PC-3 (cell line): ENCODE results near the gene TNS3. TPM values are rescaled to one million over a fixed set of nuclear protein-coding genes. Genes with fewer than 3 reads are reported as not detected.
A peak's percentile ranks its signal among the peaks of the same experiment; 100 is the strongest.

ENCODE experiments used
- ATAC-seq: fragments of 200-7000 bp; cut with Tn5 transposase; 2 replicates; pipeline ENCODE4 v1.9.1; 2020; ENCODE audit warnings: mild to moderate bottlenecking, moderate library complexity
- BruUV-seq: library from RNA; stranded (reverse); fragments of 400-500 nt; replicated peaks from 2 replicates; lab custom pipeline; 2021; lab: Mats Ljungman, UMichigan
- CTCF ChIA-PET: fragments of 300-600 bp; sonication (Branson Sonifier 250); formaldehyde crosslinking; loops from one replicate; lab custom pipeline; 2022; ENCODE audit warnings: antibody characterized with exemption; lab: Charles Lee
- POLR2A ChIA-PET: fragments of 300-600 bp; sonication (Branson Sonifier 250); formaldehyde crosslinking; loops from one replicate; lab custom pipeline; 2022; ENCODE audit warnings: antibody characterized with exemption; ENCODE audit not compliant: unreplicated experiment; lab: Charles Lee
- DNase-seq: peaks from one replicate; pipeline ENCODE4 v3.0.0-alpha.2; 2015
- H2AFZ ChIP-seq: fragments of 300-600 bp; sonication (generic); 2 replicates; pipeline ENCODE4 v1.6.0; 2016; ENCODE audit warnings: antibody characterized with exemption, low read length
- H3F3A ChIP-seq: fragments of 300-600 bp; sonication (generic); one replicate; pipeline ENCODE4 v1.6.0; 2017; ENCODE audit warnings: antibody characterized with exemption, low read length, control low read depth, mild to moderate bottlenecking; ENCODE audit not compliant: unreplicated experiment
- H3K27ac ChIP-seq: fragments of 300-600 bp; sonication (generic); 2 replicates; pipeline ENCODE4 v1.5.1; 2016; ENCODE audit warnings: mild to moderate bottlenecking, low read length
- H3K27me3 ChIP-seq: fragments of 300-600 bp; sonication (generic); 2 replicates; pipeline ENCODE4 v1.6.1; 2016; ENCODE audit warnings: low read length, mixed read lengths
- H3K36me3 ChIP-seq: fragments of 300-600 bp; sonication (generic); 2 replicates; pipeline ENCODE4 v1.6.1; 2016; ENCODE audit warnings: low read depth, mixed run types, low read length, mixed read lengths
- H3K4me1 ChIP-seq: fragments of 300-600 bp; sonication (generic); 2 replicates; pipeline ENCODE4 v1.5.1; 2016; ENCODE audit warnings: low read length; ENCODE audit not compliant: insufficient read depth
- H3K4me2 ChIP-seq: fragments of 300-600 bp; sonication (generic); 2 replicates; pipeline ENCODE4 v1.6.0; 2016; ENCODE audit warnings: low read length
- H3K4me3 ChIP-seq: fragments of 300-600 bp; sonication (generic); 2 replicates; pipeline ENCODE4 v1.5.1; 2016; ENCODE audit warnings: mild to moderate bottlenecking, low read length, mixed read lengths
- H3K79me2 ChIP-seq: fragments of 300-600 bp; sonication (generic); 2 replicates; pipeline ENCODE4 v1.6.1; 2017; ENCODE audit warnings: low read length, mixed read lengths
- H3K9ac ChIP-seq: fragments of 300-600 bp; sonication (generic); 2 replicates; pipeline ENCODE4 v1.6.0; 2016; ENCODE audit warnings: mild to moderate bottlenecking, low read length
- H3K9me2 ChIP-seq: fragments of 300-600 bp; sonication (generic); replicated peaks from 2 replicates; pipeline ENCODE4 v1.6.1; 2016; ENCODE audit warnings: mixed run types, low read length, mixed read lengths
- H3K9me3 ChIP-seq: fragments of 300-600 bp; sonication (generic); 2 replicates; pipeline ENCODE4 v1.6.1; 2016; ENCODE audit warnings: low read length, mixed read lengths
- H4K20me1 ChIP-seq: fragments of 300-600 bp; sonication (generic); 2 replicates; pipeline ENCODE4 v1.6.1; 2016; ENCODE audit warnings: low read length, mixed read lengths
- EZH2 ChIP-seq: fragments of 300-600 bp; sonication (generic); IDR thresholded peaks from one replicate; pipeline ENCODE4 v1.6.1; 2017; ENCODE audit warnings: antibody characterized with exemption, mild to moderate bottlenecking, low read length; ENCODE audit not compliant: unreplicated experiment
- EZH2phosphoT487 ChIP-seq: fragments of 300-600 bp; sonication (generic); IDR thresholded peaks from 2 replicates; pipeline ENCODE4 v1.6.1; 2018; ENCODE audit warnings: mild to moderate bottlenecking, antibody characterized with exemption, low read length, borderline replicate concordance
- intact Hi-C: fragments of 100-400 bp; cut with micrococcal nuclease; formaldehyde crosslinking; loops from 2 replicates; pipeline ENCODE4 v1.9.0; 2023
- total RNA-seq: library from RNA; depleted of rRNA; stranded (reverse); fragments of >200 nt; gene quantifications from 2 replicates; pipeline ENCODE4 v1.2.3, GENCODE V29; 2014
- TF ChIP-seq, protein P1 (sequence below): fragments of 300-600 bp; sonication (generic); conservative IDR thresholded peaks from 2 replicates; pipeline ENCODE4 v1.5.1; 2017; ENCODE audit warnings: antibody characterized with exemption, low read depth, mild to moderate bottlenecking, low read length

TNS3 gene
- total RNA-seq, 1 experiment from 2014 or later: 72.3 TPM

DNA sequence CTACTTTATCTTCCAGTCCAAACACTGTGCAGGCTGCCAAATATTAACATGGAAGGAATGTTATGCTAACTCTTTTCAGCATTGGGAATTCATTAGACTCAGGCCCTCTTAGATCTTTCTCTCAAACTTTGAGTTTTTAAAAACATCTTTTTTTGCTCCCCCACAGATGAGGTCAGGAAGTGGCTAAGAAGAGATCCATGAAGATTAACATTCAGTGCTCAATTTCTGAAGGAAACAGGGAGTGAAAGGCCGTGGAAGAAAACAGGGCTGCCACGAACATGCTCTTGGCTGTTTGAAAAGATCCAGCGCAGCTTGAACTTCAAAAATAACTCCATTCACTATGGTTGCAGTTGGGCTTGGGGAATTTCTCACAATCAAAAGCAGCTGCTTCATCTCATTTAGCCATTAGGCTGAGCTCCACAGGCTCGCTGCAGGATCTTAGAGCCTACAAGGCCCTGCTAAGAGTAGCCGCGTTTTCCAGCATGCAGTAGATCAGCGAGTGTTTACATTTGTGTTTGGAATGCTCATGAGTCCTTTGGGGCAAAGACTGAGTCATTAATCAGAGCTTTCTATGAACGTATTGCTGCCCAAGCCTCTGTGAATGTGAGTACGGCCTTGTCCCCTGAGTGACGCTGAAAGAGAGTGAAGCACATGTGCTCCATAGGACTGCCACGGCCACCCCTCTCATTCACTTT, 41.2 kb upstream of the TNS3 start:
- H3K9ac ChIP-seq: no peak overlapping the region
- CTCF ChIA-PET: no interaction called here
- H3K4me1 ChIP-seq: peaks cover 6% of the 10 kb centered on the region; the same call in 1 of the 2 replicates
- intact Hi-C loops: no loop called here
- no peaks in the 10 kb centered on the region for H3K79me2 ChIP-seq
- BruUV-seq: no TSS peak
- no peak overlapping the region for H3K4me2 ChIP-seq
- no peak overlapping the region for H3K27ac ChIP-seq
- ATAC-seq: peak; percentile 46; the same call in 1 of the 2 replicates
- DNase-seq: peak; percentile 25
- H3K27me3 ChIP-seq: no peaks in the 10 kb centered on the region
- peak overlapping the region; percentile 9; the same call in 1 of the 2 replicates for H2AFZ ChIP-seq
- POLR2A ChIA-PET: no interaction called here
- no peaks in the 10 kb centered on the region for H3F3A ChIP-seq
- no peak overlapping the region for H3K4me3 ChIP-seq
- H3K9me3 ChIP-seq: no peaks in the 10 kb centered on the region
- H4K20me1 ChIP-seq: no peaks in the 10 kb centered on the region
- TF ChIP-seq EZH2phosphoT487: no peak
- no peak for TF ChIP-seq EZH2
- TF ChIP-seq, protein P1, sequence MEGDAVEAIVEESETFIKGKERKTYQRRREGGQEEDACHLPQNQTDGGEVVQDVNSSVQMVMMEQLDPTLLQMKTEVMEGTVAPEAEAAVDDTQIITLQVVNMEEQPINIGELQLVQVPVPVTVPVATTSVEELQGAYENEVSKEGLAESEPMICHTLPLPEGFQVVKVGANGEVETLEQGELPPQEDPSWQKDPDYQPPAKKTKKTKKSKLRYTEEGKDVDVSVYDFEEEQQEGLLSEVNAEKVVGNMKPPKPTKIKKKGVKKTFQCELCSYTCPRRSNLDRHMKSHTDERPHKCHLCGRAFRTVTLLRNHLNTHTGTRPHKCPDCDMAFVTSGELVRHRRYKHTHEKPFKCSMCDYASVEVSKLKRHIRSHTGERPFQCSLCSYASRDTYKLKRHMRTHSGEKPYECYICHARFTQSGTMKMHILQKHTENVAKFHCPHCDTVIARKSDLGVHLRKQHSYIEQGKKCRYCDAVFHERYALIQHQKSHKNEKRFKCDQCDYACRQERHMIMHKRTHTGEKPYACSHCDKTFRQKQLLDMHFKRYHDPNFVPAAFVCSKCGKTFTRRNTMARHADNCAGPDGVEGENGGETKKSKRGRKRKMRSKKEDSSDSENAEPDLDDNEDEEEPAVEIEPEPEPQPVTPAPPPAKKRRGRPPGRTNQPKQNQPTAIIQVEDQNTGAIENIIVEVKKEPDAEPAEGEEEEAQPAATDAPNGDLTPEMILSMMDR: no peak
- no peaks in the 10 kb centered on the region for H3K9me2 ChIP-seq
- H3K36me3 ChIP-seq: no peaks in the 10 kb centered on the region

DNA sequence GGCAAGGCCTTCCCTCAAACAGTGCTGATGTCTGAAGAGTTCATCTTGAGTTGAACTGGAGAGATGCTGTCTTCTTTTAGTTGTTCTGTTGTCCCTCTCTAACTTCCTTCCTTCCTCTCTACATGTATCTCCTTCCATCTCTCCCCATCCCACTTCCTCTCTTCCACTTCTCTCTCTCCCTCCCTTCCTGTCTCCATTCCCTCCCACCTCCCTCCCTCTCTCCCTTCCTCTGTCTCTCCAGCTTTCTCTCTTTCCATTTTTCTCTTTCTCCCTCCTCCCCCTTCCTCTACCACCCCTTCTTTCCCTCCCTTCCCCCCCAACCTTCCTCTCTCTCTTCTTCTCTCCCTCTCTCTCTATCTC, 40.7 kb upstream of the TNS3 start:
- Histone ChIP-seq H3K4me3 (no peak overlapping the region), H3K79me2 (no peaks in the 10 kb centered on the region), H3K27ac (no peak overlapping the region), H3K36me3 (no peaks in the 10 kb centered on the region), H4K20me1 (no peaks in the 10 kb centered on the region), H3K9ac (no peak overlapping the region), H3K4me2 (no peak overlapping the region), H3K4me1 (peaks cover 6% of the 10 kb centered on the region; the same call in 1 of the 2 replicates), H3K27me3 (no peaks in the 10 kb centered on the region), H3F3A (no peaks in the 10 kb centered on the region), H3K9me3 (no peaks in the 10 kb centered on the region), H2AFZ (0 out of 2 replicates have a peak overlapping the region, but pooled peaks have one; percentile 9), H3K9me2 (no peaks in the 10 kb centered on the region)
- TF ChIP-seq EZH2: no peak
- ChIA-PET POLR2A (no interaction called here), CTCF (no interaction called here)
- DNase-seq (no peak), ATAC-seq (no peak)
- intact Hi-C loops: no loop called here
- BruUV-seq: no TSS peak

DNA sequence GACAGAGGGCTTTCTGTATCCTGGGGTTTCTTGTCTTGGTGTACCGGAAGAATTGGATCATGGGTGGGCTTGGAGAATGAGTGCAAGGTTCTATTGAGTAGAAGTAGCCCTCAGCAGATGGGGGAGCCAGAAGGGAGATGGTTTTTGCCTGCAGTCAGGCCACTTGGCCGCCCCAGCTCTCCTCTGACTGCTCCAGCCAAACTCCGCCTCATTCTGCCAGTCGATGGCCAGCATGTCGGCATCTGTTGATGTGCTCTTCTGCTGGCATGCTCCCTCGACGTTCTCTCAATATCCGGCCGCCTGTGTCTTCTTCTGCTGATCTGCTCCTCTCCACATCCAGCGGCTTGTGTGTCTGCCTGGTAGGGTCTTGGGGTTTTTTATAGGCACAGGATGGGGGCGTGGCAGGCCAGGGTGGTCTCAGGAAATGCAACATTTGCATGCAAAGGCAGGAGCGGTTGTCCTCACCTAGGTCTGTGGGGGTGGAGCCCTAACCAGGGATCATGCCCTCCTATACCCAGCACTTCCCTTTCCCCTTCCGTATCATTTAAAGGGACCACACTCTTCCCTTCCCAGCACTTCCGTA, 40.2 kb upstream of the TNS3 start:
- no peaks in the 10 kb centered on the region for H3K9me3 ChIP-seq
- CTCF ChIA-PET: no interaction called here
- no peaks in the 10 kb centered on the region for H3K27me3 ChIP-seq
- H3K79me2 ChIP-seq: no peaks in the 10 kb centered on the region
- H3F3A ChIP-seq: no peaks in the 10 kb centered on the region
- intact Hi-C loops: no loop called here
- H3K9me2 ChIP-seq: no peaks in the 10 kb centered on the region
- peaks cover 6% of the 10 kb centered on the region; the same call in 1 of the 2 replicates for H3K4me1 ChIP-seq
- H3K9ac ChIP-seq: no peak overlapping the region
- DNase-seq (no peak), ATAC-seq (no peak)
- H2AFZ ChIP-seq: no peak overlapping the region
- H3K27ac ChIP-seq: no peak overlapping the region
- POLR2A ChIA-PET: no interaction called here
- no TSS peak for BruUV-seq
- TF ChIP-seq EZH2 (no peak), EZH2phosphoT487 (no peak)
- TF ChIP-seq, protein P1: no peak
- H3K4me2 ChIP-seq: no peak overlapping the region
- no peaks in the 10 kb centered on the region for H4K20me1 ChIP-seq
- no peaks in the 10 kb centered on the region for H3K36me3 ChIP-seq
- no peak overlapping the region for H3K4me3 ChIP-seq
